NCI-H524 treated with DMSO at 0.1 percent for 48 hours (cell line): Measurements from ENCODE around the gene AVPR2.

ENCODE experiments used
- DNase-seq: peaks from one replicate; lab custom pipeline; 2025; lab: John Stamatoyannopoulos, UW

The AVPR2 gene

DNA sequence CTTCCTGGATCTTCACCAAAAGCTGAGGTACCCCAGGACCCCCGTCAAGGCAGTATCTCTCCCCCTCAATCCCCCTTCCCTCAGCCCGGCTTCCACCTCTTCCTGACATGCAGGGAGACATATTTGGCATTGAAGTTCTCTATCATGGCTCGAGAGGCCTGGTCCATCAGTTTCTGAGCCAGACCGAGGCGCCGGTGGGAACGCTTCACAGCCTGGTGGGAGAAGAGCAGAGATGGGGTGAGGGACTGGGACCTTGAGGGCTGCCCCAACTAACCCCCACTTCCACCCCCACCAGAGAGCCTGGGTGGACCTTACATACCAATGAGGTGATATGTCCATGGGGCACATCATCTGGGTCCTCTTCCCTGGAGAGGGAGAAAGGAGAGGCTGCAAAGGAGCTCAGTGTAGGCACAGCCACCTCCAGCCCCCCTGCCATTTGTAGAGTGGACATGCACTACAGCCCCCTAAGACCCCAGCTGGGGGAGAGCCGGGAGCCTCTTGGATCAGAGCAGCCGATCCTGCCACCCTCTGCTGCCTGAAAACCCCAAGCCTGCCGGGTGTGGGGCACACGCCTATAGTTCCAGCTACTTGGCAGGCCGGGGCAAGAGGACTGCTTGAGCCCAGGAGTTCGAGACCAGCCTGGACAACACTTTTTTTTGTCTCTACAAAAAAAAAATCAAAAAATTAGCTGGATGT lies 27.9 kb downstream of the AVPR2 start:
- DNase-seq: no peak

- no peak for DNase-seq
Observed at GRCh38 chrX:153933748-153934147, 29.3 kb downstream of the AVPR2 start.

DNA sequence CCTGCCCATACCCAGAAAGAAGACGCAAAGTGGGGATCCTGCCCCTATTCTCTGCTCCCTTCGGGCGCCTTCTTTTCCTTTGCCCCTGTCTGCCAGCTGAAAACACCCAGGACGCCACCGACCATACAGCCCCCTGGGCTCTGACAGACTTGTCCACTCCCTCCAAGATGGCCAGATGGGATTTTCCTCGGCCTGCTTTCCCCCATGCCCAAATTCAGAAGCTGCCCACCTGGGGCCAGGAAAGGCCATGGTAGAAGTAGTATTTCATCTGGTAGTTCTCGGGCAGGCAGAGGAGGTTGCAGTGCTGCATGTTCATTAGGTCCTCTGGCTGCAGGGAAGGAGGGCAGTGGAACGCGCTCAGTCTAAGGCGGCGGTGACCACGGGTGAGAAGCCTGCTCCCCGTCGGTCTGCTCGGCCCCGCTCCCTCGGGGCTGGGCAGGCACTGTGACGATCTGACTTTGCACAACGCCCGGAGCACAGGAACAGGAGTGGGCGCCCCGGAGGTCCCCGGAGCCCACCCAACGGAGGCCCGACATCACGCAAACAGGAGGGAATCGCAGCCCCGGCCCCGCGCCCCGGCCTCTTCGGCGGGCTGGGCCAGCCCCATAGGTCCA lies 29.8 kb downstream of the AVPR2 start:
- no peak for DNase-seq

- no peak for DNase-seq
Observed at GRCh38 chrX:153934762-153935325, 30.4 kb downstream of the AVPR2 start, which contains the start of gene NAA10. Gene NAA10 (minus strand): TSS chrX:153935037. CDS start chrX:153934904, 133 bp downstream.

GRCh38 chrX:153935326-153935851 lies 30.9 kb downstream of the AVPR2 start:
- DNase-seq: no peak

DNA sequence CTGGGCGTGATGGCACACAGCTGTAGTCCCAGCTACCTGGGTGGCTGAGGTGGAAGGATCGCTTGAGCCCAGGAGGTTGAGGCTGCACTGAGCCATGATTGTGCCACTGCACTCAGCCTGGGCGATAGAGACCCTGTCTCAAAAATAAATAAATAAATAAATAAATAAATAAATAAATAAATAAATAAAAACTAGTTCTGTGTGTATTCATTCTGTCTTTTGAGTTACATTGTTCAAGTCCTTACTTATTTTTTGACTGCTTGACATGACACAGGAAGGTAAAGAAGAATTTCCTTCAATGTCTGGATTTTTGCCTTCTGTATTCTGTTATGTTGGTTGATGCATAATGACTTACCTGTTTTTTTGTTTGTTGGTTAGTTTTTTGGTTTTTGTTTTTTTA lies 32.6 kb downstream of the AVPR2 start:
- no peak for DNase-seq

GRCh38 chrX:153938226-153938786 lies 33.8 kb downstream of the AVPR2 start:
- no peak for DNase-seq

GRCh38 chrX:153939573-153939972 lies 35.1 kb downstream of the AVPR2 start:
- peak; percentile 74 for DNase-seq

GRCh38 chrX:153941336-153942252 lies 37.1 kb downstream of the AVPR2 start:
- no peak for DNase-seq

DNA sequence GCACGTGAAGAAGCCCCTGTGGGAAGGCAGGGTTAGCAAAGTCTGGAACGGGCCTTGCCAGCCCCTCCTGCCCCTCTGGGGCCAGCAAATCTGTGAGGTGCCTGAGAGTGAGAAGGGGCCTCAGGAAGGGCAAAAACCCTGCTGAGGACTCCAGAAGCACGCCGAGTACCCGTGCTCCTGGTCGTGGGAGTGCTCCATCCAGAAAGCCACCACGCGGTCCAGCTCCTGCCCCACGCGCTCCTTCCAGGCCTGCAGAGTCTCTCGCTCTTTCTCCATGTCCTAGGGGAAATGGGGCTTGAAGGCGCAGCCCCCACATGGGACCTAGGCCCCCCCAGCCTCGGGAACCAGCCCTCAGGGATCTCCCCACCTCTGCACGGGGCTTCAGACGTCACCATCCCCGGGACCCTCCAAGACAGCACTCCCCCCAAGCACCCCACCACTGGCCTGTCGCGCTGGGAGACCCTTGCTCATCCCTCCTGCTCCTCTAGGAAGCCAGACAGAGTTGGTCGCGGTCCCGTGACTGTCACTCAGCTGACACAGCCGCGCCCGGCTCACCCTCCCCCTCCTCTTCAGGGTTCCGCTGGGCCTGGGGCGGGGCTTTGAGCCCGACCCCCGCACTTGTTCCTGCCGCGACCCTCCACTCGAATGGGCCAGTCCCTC lies 39.8 kb downstream of the AVPR2 start, which contains the start of gene RENBP:
RENBP (minus strand) TSS at position 504 of the 660 bp plus-strand sequence; CDS start at position 471, 33 bp downstream.
- DNase-seq: no peak

DNA sequence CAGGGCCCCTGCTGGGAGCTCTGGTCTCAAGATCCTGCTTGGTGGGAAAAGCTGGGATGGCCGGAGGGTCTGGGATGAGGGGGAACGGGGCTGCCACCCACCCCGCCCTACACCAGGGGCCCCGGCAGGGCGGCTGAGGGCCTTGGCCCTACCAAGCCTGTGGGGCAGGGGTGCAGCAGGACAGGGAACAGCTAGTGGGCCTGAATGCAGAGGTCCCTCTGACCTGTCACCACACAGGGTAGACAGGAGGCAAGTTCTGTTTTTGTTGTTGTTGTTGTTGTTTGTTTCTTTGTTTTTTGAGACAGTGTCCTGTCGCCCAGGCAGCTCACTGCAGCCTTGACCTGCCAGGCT lies 40.3 kb downstream of the AVPR2 start:
- DNase-seq: no peak

GRCh38 chrX:153945956-153946943 lies 41.8 kb downstream of the AVPR2 start:
- DNase-seq: no peak

- DNase-seq: peak; percentile 13
Observed at GRCh38 chrX:153947009-153947769, 42.7 kb downstream of the AVPR2 start.

DNA sequence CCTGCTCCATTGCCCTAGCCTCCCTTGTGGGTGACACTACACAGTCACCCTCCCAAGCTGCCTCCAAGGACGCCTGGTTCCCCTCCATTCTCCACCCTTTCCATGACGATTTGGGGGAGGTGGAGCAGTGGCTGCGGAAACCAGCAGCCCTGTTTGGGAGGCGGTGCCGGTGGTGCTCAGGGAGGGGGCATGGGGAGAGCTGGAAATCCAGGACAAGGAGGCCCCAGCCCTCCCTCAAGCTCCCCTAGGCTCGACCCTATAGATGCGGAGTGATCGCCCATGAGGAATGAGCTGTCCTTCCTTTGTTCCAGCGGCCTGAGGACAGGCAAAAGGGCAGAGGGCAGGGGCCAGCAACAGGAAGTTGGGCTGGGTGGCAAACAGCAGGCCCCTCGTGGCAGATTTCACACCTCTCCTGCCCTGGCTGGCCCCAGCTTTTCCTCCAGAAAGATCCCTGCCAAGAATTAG lies 43.6 kb downstream of the AVPR2 start:
- no peak for DNase-seq

DNA sequence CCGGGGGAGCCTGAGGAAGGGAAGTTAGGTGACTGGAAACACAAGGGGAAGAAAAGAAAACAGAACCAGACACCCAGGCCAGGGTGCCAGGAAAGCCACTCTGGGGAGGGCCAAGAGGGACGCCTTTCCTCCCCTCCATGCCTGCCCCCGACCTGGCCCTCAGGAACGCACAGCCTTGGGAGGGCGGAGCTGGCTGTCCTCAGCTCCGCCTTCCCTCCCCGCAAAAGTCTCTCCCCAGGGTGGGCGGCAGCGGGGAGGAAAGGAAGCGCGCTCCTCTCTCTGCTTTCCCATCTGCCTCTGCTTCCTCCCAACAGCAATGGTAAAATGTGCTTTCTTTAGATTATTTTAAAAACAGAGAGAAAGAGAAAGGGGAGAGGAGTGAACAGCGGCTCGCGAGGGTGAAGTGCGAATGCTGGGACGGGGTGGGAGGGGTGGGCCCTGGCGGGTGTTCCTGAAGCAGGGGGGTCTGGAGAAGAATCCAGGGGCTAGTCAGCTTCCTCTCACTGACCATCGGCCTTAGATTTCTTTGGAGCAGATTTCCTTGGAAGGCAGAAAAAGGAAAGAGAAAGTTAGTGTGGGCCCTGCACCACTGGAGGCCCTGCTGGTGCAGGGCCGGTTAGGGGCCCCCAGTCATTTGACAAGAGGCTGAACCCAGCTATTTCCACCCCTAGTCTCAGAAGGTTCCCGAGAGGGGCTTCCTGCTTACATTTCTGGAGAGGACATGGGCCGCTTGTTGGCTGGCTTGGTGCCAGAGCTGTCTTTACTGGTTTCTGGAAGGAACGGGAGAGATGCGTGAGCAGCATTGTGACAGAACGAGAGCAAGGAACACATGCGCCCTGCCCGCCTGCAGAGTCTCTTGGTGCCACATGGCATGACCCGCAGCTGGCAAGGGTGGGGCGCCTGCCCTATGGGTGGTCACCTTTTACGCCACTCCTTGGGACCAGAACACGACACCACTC lies 44.7 kb downstream of the AVPR2 start:
- no peak for DNase-seq

GRCh38 chrX:153950127-153950526 lies 45.7 kb downstream of the AVPR2 start:
- DNase-seq: no peak

DNA sequence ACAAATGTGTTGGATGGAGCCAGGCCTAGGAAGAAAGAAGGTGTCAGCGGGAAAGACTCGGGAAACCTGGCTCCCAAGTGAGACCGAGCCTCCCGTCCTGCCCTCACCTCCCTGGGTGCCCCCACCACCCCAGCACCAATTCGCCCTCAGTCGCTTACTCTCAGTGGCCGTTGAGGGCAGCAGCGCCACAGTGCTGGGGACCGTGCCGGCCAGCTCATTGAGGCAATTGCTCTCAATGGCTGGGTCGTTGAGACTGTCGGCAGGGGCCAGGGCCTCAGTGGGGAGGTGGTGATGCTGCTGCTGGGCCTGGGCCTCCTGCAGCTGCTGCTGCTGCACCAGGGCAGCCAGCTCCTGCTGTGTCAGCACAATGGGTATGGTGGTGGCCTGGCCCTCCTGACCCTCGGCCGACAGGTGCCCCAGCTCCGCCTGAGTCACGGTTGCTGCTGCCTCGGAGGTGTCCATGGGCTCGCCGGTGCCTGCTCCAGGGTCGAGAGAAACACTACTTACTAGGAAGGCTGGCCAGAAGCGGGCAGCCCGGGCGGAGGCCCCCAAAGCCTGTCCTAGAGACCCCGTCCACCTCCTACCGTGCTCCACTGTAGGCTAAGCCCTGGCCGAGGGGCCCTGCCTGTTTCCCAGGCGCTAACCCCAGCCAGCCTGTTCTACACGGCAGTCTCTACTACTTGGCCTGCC lies 47.4 kb downstream of the AVPR2 start:
- DNase-seq: no peak
